ENCODE data around the gene ARRB2.
"Not testable (repeated sequence)": the region's sequence is repeated elsewhere in the genome, so short reads cannot be mapped to it uniquely, and the experiment has no call there.

Gene ARRB2

DNA sequence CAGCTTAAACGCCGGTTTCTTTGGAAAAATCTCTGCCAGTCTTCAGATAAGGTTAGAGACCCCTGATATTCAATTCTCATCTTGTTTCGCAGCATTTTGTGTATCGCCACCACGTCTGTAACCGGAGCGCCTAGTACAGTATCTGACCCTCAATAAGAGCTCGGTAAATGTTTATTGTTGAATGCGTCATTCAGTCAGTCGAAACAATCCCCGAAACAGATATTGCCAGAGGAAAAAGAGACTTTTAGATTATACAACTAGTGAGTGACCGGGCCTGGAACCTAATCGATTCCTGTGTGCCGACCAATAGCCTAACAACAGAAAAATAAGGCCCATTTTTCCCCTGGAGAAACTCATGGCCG, 7.1 kb upstream of the ARRB2 start:
- DNase-seq: no peak

DNA sequence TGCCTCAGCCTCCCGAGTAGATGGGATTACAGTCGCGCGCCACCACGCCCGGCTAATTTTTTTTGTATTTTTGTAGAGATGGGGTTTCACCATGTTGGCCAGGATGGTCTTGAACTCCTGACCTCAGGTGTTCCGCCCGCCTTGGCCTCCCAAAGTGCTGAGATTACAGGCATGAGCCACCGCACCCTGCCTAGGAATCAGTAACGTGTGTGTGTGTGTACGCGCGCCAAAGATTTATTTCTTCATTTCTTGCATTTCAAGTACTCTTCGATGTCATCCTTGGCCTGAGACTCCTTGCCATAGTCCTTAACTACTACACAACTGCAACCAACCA, 5.9 kb upstream of the ARRB2 start:
- not testable (repeated sequence) for DNase-seq

GRCh38 chr17:4704991-4705390, 5.4 kb upstream of the ARRB2 start:
- DNase-seq: no peak

- DNase-seq: no peak
Observed at GRCh38 chr17:4706121-4706520, 4.3 kb upstream of the ARRB2 start.

DNA sequence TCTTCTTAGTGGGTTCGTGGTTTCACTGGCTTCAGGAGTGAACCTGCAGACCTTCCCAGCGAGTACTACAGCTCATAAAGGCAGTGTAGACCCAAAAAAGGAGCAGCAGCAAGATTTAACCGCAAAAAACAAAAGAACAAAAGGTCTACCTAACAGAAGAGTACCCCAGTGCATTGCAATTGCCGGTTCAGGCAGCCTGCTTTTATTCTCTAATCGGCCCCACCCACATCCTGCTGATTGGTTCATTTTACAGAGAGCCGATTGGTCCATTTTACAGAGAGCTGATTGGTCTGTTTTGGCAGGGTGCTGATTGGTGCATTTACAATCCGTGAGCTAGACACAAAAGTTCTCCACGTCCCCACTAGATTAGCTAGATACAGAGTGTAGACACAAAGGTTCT, 2.0 kb upstream of the ARRB2 start:
- no peak for DNase-seq

- no peak for DNase-seq
Observed at GRCh38 chr17:4710693-4711634, 532 bp downstream of the ARRB2 start.

GRCh38 chr17:4711661-4712181, 1.3 kb downstream of the ARRB2 start:
- no peak for DNase-seq

- no peak for DNase-seq
Observed at GRCh38 chr17:4712526-4712925, 2.1 kb downstream of the ARRB2 start.

DNA sequence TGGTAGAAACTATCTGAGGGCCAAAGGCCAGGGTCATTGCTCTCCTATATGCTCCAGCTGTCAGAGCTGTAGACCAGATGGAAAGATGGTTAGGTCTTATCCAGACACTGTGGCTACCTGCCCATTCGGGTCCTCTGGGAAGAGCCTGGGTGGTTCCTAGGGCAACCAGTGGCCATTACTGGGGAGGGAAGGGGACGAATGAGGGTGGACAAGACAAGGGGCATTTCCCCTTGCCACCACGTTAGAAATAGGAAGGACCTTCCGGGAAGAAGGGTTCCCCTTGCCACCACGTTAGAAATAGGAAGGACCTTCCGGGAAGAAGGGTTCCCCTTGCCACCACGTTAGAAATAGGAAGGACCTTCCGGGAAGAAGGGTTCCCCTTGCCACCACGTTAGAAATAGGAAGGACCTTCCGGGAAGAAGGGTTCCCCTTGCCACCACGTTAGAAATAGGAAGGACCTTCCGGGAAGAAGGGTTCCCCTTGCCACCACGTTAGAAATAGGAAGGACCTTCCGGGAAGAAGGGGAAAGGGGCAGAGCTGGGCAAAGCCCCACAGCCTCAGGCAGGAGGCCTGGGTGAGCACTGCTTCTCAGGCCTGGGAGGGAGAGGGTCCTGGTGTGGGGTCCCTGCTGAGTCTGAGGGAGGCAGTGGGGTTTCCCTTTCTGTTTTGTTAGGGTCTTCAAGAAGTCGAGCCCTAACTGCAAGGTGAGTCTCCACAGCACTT, 4.1 kb downstream of the ARRB2 start:
- DNase-seq: not testable (repeated sequence)

GRCh38 chr17:4715063-4715744, 4.8 kb downstream of the ARRB2 start:
- no peak for DNase-seq

DNA sequence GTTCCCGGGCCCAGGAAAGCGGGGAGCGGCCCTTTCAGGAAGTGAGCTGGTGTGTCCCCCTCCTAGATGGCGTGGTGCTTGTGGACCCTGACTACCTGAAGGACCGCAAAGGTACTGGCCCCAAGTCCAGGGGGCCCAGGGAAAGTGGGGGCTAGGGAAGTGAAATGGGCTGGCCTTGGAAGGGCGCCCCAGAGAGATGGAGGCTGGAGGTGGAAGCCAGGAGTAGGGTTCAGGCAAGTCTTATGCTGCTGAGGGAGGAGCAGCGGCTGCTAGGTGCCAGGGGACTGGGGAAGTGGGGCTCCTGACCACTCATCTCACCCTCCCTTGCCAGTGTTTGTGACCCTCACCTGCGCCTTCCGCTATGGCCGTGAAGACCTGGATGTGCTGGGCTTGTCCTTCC, 5.6 kb downstream of the ARRB2 start:
- DNase-seq: no peak

GRCh38 chr17:4717791-4718190, 7.4 kb downstream of the ARRB2 start:
- DNase-seq: no peak

GRCh38 chr17:4718276-4718675, 7.8 kb downstream of the ARRB2 start:
- DNase-seq: no peak

GRCh38 chr17:4719146-4719545, 8.7 kb downstream of the ARRB2 start:
- no peak for DNase-seq

DNA sequence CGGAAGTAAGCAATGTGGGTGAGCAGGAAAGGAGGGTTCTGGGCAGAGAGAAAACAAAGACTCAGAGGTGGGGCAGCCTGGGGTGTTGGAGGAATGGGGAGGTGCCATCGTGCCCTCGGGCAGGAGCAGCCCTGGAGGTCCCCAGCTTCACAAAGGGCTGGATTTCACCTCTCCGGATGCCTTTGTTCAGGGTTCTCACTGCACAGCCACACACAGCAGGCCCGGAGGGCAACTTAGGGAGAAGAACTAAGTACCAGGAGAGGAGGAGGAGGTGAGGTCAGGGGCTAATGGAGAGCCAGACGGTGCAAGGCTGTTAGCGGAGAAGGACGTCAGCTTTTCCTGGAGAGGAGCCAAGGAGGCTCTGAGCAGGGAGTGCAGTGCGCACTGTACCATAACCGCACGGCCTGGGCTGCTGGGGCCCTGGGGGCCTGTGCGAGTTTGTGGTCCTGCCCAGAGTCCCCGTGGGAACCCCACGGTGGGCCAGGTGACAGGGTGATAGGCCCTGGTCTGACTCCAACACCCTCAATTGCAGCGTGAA, 9.3 kb downstream of the ARRB2 start:
- DNase-seq: no peak

- DNase-seq: no peak
Observed at GRCh38 chr17:4720787-4721186, 10.4 kb downstream of the ARRB2 start.

- DNase-seq: no peak
Observed at GRCh38 chr17:4721203-4722135, 11.0 kb downstream of the ARRB2 start.

DNA sequence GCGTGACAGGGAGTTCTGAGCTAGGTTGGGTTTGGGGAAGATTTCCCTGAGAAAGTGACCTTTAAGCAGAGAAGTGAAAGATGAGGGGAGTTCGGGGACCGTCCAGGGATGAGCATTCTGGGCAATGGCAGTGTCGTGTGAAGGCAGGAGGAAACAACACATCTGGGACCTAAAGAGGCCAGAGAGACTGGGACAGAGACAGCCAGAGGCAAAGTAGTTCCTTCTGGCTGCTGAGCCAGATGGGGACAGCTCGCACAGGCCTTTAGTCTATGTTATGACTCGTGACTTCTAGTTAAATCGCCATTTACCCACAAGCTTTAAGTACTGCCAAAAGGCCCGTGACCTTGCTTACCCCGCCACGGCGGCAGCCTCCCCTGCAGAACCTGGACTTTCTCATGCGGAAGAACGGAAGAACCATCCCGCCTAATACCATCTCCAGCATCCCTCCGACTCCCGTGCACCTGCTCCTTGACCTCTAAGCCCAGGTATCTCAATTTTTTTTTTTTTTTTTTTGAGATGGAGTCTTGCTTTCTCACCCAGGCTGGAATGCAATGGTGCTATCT, 12.3 kb downstream of the ARRB2 start:
- no peak for DNase-seq

GRCh38 chr17:4724650-4725049, 14.2 kb downstream of the ARRB2 start:
- no peak for DNase-seq

DNA sequence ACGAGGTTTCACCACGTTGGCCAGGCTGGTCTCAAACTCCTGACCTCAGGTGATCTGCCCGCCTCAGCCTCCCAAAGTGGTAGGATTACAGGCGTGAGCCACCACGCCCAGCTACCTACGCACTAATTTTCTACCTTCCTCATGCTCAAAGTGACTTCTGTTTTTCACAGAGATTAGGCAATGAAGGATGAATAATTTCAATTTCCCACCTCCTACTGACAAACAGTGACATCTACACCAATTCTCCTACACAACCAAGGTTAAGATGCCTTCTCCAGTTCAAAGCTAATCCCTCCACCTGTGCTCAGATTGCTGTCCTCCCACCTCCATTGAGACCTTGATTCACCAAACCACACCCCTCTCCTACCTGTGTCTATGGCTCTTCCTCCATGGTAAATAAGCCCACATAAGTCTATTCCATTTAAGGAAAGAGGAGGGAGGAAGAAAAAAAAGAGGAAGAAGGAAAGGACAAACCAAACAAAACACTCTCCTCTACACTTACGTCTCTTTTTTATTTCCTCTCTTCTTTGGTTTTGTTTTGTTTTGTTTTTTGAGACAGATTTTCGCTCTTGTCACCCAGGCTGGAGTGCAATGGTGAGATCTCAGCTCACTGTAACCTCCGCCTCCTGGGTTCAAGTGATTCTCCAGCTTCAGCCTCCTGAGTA, 15.3 kb downstream of the ARRB2 start:
- no peak for DNase-seq

- no peak for DNase-seq
Observed at GRCh38 chr17:4728124-4728523, 17.7 kb downstream of the ARRB2 start.

Data from DMS79 treated with DMSO at 0.1 percent for 48 hours (cell line).